Activated T-helper 1 cell treated with anti-CD3 and anti-CD28 coated beads, Interleukin-12 subunit alpha, Interleukin-12 subunit beta, Interleukin-2, Interleukin-4 antibody, amounts not matched to agents 30 ng/mL and 10 ng/mL and 1 ng/mL, durations not matched to agents 14 hours and 24 hours and 36 hours (primary cell): ENCODE results near the gene MIDN. TPM values are rescaled to one million over a fixed set of nuclear protein-coding genes. Genes with fewer than 3 reads are reported as not detected.
"Not testable (repeated sequence)": the region's sequence is repeated elsewhere in the genome, so short reads cannot be mapped to it uniquely, and the experiment has no call there.

ENCODE experiments used
- DNase-seq: peaks from one replicate; pipeline ENCODE4 v3.0.0; 2021; ENCODE audit warnings: low spot score
- H3K27ac Mint-ChIP-seq: one replicate; pipeline ENCODE4 v1.8.0; 2021; ENCODE audit warnings: mild to moderate bottlenecking, mixed read lengths
- H3K27me3 Mint-ChIP-seq: one replicate; pipeline ENCODE4 v1.8.0; 2022; ENCODE audit warnings: mild to moderate bottlenecking, moderate library complexity, mixed read lengths; ENCODE audit not compliant: insufficient read depth
- H3K36me3 Mint-ChIP-seq: one replicate; pipeline ENCODE4 v1.8.0; 2021; ENCODE audit warnings: low read depth, mixed read lengths
- H3K4me1 Mint-ChIP-seq: one replicate; pipeline ENCODE4 v1.8.0; 2021; ENCODE audit warnings: low read depth, mixed read lengths
- H3K4me3 Mint-ChIP-seq: one replicate; pipeline ENCODE4 v1.8.0; 2021; ENCODE audit warnings: mild to moderate bottlenecking, moderate library complexity, mixed read lengths
- H3K9me3 Mint-ChIP-seq: one replicate; pipeline ENCODE4 v1.8.0; 2021; ENCODE audit warnings: mixed read lengths
- intact Hi-C: fragments of 100-400 bp; cut with micrococcal nuclease; formaldehyde crosslinking; loops from one replicate; pipeline ENCODE4 v1.15.1; 2024
- total RNA-seq: library from RNA; stranded (reverse); gene quantifications from 2 replicates; pipeline ENCODE4 v1.2.3, GENCODE V29; 2022

The MIDN gene
- total RNA-seq, 1 donor from 2014 or later: 87.6 TPM

- Mint-ChIP-seq H3K27me3 (peaks cover 6% of the 10 kb centered on the region), H3K9me3 (no peaks in the 10 kb centered on the region), H3K27ac (no peak overlapping the region), H3K36me3 (no peaks in the 10 kb centered on the region), H3K4me3 (no peak overlapping the region), H3K4me1 (no peaks in the 10 kb centered on the region)
- intact Hi-C loops: no loop called here
- DNase-seq: no peak
Measured at GRCh38 chr19:1294688-1295087, 46.3 kb downstream of the MIDN start.

GRCh38 chr19:1295169-1296012 lies 47.0 kb downstream of the MIDN start:
- H3K4me1 Mint-ChIP-seq: no peaks in the 10 kb centered on the region
- H3K4me3 Mint-ChIP-seq: no peak overlapping the region
- peaks cover 6% of the 10 kb centered on the region for H3K27me3 Mint-ChIP-seq
- intact Hi-C loops: no loop called here
- DNase-seq: no peak
- no peaks in the 10 kb centered on the region for H3K36me3 Mint-ChIP-seq
- H3K9me3 Mint-ChIP-seq: no peaks in the 10 kb centered on the region
- H3K27ac Mint-ChIP-seq: no peak overlapping the region

GRCh38 chr19:1296078-1296477 lies 47.7 kb downstream of the MIDN start:
- no peaks in the 10 kb centered on the region for H3K9me3 Mint-ChIP-seq
- H3K4me3 Mint-ChIP-seq: no peak overlapping the region
- intact Hi-C loops: no loop called here
- H3K36me3 Mint-ChIP-seq: no peaks in the 10 kb centered on the region
- H3K27ac Mint-ChIP-seq: no peak overlapping the region
- no peaks in the 10 kb centered on the region for H3K4me1 Mint-ChIP-seq
- DNase-seq: no peak
- peaks cover 6% of the 10 kb centered on the region for H3K27me3 Mint-ChIP-seq

GRCh38 chr19:1296575-1297271 lies 48.3 kb downstream of the MIDN start:
- Mint-ChIP-seq H3K27me3 (peaks cover 6% of the 10 kb centered on the region), H3K4me1 (no peaks in the 10 kb centered on the region), H3K4me3 (no peak overlapping the region), H3K9me3 (no peaks in the 10 kb centered on the region), H3K27ac (no peak overlapping the region), H3K36me3 (no peaks in the 10 kb centered on the region)
- no peak for DNase-seq
- intact Hi-C loops: no loop called here

- no peak for DNase-seq
- Mint-ChIP-seq H3K27me3 (no peaks in the 10 kb centered on the region), H3K9me3 (no peaks in the 10 kb centered on the region), H3K4me1 (no peaks in the 10 kb centered on the region), H3K36me3 (no peaks in the 10 kb centered on the region), H3K4me3 (no peak overlapping the region), H3K27ac (no peak overlapping the region)
- intact Hi-C loops: no loop called here
Measured at GRCh38 chr19:1298235-1298634, 49.9 kb downstream of the MIDN start.

GRCh38 chr19:1299801-1300200 lies 51.4 kb downstream of the MIDN start:
- Mint-ChIP-seq H3K4me1 (no peaks in the 10 kb centered on the region), H3K36me3 (no peaks in the 10 kb centered on the region), H3K4me3 (no peak overlapping the region), H3K27ac (no peak overlapping the region), H3K27me3 (no peaks in the 10 kb centered on the region), H3K9me3 (no peaks in the 10 kb centered on the region)
- DNase-seq: no peak
- intact Hi-C loops: no loop called here

GRCh38 chr19:1300744-1301490 lies 52.5 kb downstream of the MIDN start:
- H3K27me3 Mint-ChIP-seq: no peaks in the 10 kb centered on the region
- intact Hi-C loops: no loop called here
- no peak for DNase-seq
- H3K9me3 Mint-ChIP-seq: no peaks in the 10 kb centered on the region
- no peak overlapping the region for H3K4me3 Mint-ChIP-seq
- no peaks in the 10 kb centered on the region for H3K4me1 Mint-ChIP-seq
- no peak overlapping the region for H3K27ac Mint-ChIP-seq
- H3K36me3 Mint-ChIP-seq: no peaks in the 10 kb centered on the region

- intact Hi-C loops: no loop called here
- no peaks in the 10 kb centered on the region for H3K27me3 Mint-ChIP-seq
- DNase-seq: no peak
- no peak overlapping the region for H3K4me3 Mint-ChIP-seq
- no peaks in the 10 kb centered on the region for H3K4me1 Mint-ChIP-seq
- no peak overlapping the region for H3K27ac Mint-ChIP-seq
- no peaks in the 10 kb centered on the region for H3K36me3 Mint-ChIP-seq
- H3K9me3 Mint-ChIP-seq: no peaks in the 10 kb centered on the region
Measured at GRCh38 chr19:1302533-1303239, 54.3 kb downstream of the MIDN start.

GRCh38 chr19:1304197-1304924 lies 56.0 kb downstream of the MIDN start:
- DNase-seq: no peak
- no peaks in the 10 kb centered on the region for H3K9me3 Mint-ChIP-seq
- H3K36me3 Mint-ChIP-seq: no peaks in the 10 kb centered on the region
- H3K27ac Mint-ChIP-seq: no peak overlapping the region
- intact Hi-C loops: no loop called here
- H3K27me3 Mint-ChIP-seq: no peaks in the 10 kb centered on the region
- no peaks in the 10 kb centered on the region for H3K4me1 Mint-ChIP-seq
- H3K4me3 Mint-ChIP-seq: no peak overlapping the region

GRCh38 chr19:1305354-1305753 lies 57.0 kb downstream of the MIDN start:
- H3K4me1 Mint-ChIP-seq, H3K4me3 Mint-ChIP-seq, intact Hi-C loops, H3K27me3 Mint-ChIP-seq, H3K9me3 Mint-ChIP-seq, H3K27ac Mint-ChIP-seq, DNase-seq, H3K36me3 Mint-ChIP-seq: not testable (repeated sequence)

- H3K36me3 Mint-ChIP-seq: no peaks in the 10 kb centered on the region
- H3K27me3 Mint-ChIP-seq: no peaks in the 10 kb centered on the region
- H3K4me3 Mint-ChIP-seq: no peak overlapping the region
- intact Hi-C loops: no loop called here
- H3K9me3 Mint-ChIP-seq: no peaks in the 10 kb centered on the region
- no peak for DNase-seq
- H3K27ac Mint-ChIP-seq: no peak overlapping the region
- H3K4me1 Mint-ChIP-seq: no peaks in the 10 kb centered on the region
Measured at GRCh38 chr19:1307320-1307719, 58.9 kb downstream of the MIDN start.

- H3K9me3 Mint-ChIP-seq: no peaks in the 10 kb centered on the region
- no peak overlapping the region for H3K27ac Mint-ChIP-seq
- intact Hi-C loops: no loop called here
- no peak for DNase-seq
- no peak overlapping the region for H3K4me3 Mint-ChIP-seq
- H3K4me1 Mint-ChIP-seq: no peaks in the 10 kb centered on the region
- no peaks in the 10 kb centered on the region for H3K27me3 Mint-ChIP-seq
- H3K36me3 Mint-ChIP-seq: no peaks in the 10 kb centered on the region
Measured at GRCh38 chr19:1307755-1308303, 59.4 kb downstream of the MIDN start.
